HEK293T (cell line): Measurements from ENCODE around the gene MTA3.

ENCODE experiments used
- BHLHE40 ChIP-seq: fragments of 450-650 bp; IDR thresholded peaks from 2 replicates; pipeline ENCODE4 v1.6.1; 2016; ENCODE audit warnings: mild to moderate bottlenecking, moderate library complexity, borderline replicate concordance
- ELF4 ChIP-seq: fragments of 450-650 bp; IDR thresholded peaks from 2 replicates; pipeline ENCODE4 v1.6.1; 2017; ENCODE audit warnings: antibody characterized with exemption
- NFRKB ChIP-seq: fragments of 450-650 bp; IDR thresholded peaks from 2 replicates; pipeline ENCODE4 v1.6.1; 2016; ENCODE audit warnings: mild to moderate bottlenecking, moderate library complexity
- SP1 ChIP-seq: fragments of 450-650 bp; IDR thresholded peaks from 2 replicates; pipeline ENCODE4 v1.6.1; 2017

GRCh38 chr2:42653039-42653438 lies 84.6 kb downstream of the MTA3 start:
- TF ChIP-seq SP1, result no peak
- no peak for TF ChIP-seq ELF4
- TF ChIP-seq BHLHE40, result no peak
- TF ChIP-seq NFRKB, result no peak
